ENCODE results near the gene ANO1. TPM values are rescaled to one million over a fixed set of nuclear protein-coding genes. Genes with fewer than 3 reads are reported as not detected.
A peak's percentile ranks its signal among the peaks of the same experiment; 100 is the strongest.

ANO1 gene
- total RNA-seq, 2 donors from 2014 or later, result 7.3 to 23.1 TPM

GRCh38 chr11:70040869-70041501 is 37.1 kb upstream of the ANO1 start:
- DNase-seq (no peak), ATAC-seq (no peak)
- Histone ChIP-seq H3K4me3 (no peak overlapping the region), H3K4me1 (no peaks in the 10 kb centered on the region), H3K36me3 (replicated peaks in 1 of 2; ENCODE audit: insufficient read depth in 1 of 2, low read depth in 2 of 2) (no peaks in the 10 kb centered on the region), H3K27ac (no peak overlapping the region), H3K9me3 (peaks cover 0 to 25% (median 0%) of the 10 kb centered on the region in 3 donors), H3K27me3 (no peaks in the 10 kb centered on the region)
- TF ChIP-seq, protein P1, sequence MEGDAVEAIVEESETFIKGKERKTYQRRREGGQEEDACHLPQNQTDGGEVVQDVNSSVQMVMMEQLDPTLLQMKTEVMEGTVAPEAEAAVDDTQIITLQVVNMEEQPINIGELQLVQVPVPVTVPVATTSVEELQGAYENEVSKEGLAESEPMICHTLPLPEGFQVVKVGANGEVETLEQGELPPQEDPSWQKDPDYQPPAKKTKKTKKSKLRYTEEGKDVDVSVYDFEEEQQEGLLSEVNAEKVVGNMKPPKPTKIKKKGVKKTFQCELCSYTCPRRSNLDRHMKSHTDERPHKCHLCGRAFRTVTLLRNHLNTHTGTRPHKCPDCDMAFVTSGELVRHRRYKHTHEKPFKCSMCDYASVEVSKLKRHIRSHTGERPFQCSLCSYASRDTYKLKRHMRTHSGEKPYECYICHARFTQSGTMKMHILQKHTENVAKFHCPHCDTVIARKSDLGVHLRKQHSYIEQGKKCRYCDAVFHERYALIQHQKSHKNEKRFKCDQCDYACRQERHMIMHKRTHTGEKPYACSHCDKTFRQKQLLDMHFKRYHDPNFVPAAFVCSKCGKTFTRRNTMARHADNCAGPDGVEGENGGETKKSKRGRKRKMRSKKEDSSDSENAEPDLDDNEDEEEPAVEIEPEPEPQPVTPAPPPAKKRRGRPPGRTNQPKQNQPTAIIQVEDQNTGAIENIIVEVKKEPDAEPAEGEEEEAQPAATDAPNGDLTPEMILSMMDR (IDR thresholded peaks at IDR 0.05), result no peak
- no peak for TF ChIP-seq POLR2A (IDR thresholded peaks at IDR 0.05)
- WGBS, 2 donors, result 60 to 69% methylated on average over 4 of the region's 4 CpGs
- intact Hi-C loops (cut with DNase I), result no loop called here

GRCh38 chr11:70043482-70043881 is 34.6 kb upstream of the ANO1 start:
- 84 to 87% methylated on average over 1 of the region's 1 CpG for WGBS, 2 donors
- DNase-seq (no peak), ATAC-seq (no peak)
- H3K4me3 ChIP-seq, result no peak overlapping the region
- H3K27ac ChIP-seq, result no peak overlapping the region
- TF ChIP-seq POLR2A (IDR thresholded peaks at IDR 0.05), result no peak
- TF ChIP-seq, protein P1 (IDR thresholded peaks at IDR 0.05), result no peak
- H3K9me3 ChIP-seq, result peaks cover 0 to 15% (median 0%) of the 10 kb centered on the region in 3 donors
- intact Hi-C loops (cut with DNase I), result no loop called here
- H3K4me1 ChIP-seq, result no peaks in the 10 kb centered on the region
- no peaks in the 10 kb centered on the region for H3K36me3 ChIP-seq (replicated peaks in 1 of 2; ENCODE audit: insufficient read depth in 1 of 2, low read depth in 2 of 2)
- H3K27me3 ChIP-seq, result no peaks in the 10 kb centered on the region

DNA sequence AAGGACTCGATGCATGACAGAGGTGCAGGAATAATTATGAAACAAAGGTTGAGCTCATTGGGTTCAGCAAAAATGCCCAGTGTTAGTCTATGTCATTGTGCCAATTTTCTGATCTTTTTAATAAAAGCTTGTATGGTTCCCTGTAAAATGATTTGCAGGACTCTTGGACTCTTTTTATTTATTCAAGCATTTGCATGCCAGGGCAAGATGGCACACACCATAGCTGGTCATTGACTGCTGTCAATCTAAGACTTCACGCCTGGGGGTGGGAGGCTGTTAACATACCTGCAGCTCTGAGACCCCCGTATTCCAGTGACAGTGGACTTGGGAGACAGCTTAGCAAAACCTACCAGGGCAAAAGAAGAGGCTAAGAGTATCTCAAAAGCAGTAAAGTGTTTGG is 32.0 kb upstream of the ANO1 start:
- H3K9me3 ChIP-seq, result peaks cover 0 to 12% (median 0%) of the 10 kb centered on the region in 3 donors
- TF ChIP-seq, protein P1 (IDR thresholded peaks at IDR 0.05), result no peak
- TF ChIP-seq POLR2A (IDR thresholded peaks at IDR 0.05), result no peak
- 59 to 60% methylated on average over 3 of the region's 3 CpGs for WGBS, 2 donors
- no peaks in the 10 kb centered on the region for H3K36me3 ChIP-seq (replicated peaks in 1 of 2; ENCODE audit: insufficient read depth in 1 of 2, low read depth in 2 of 2)
- intact Hi-C loops (cut with DNase I), result no loop called here
- H3K27ac ChIP-seq, result no peak overlapping the region
- H3K4me1 ChIP-seq, result no peaks in the 10 kb centered on the region
- H3K4me3 ChIP-seq, result no peak overlapping the region
- no peak for ATAC-seq
- H3K27me3 ChIP-seq, result no peaks in the 10 kb centered on the region
- no peak for DNase-seq

DNA sequence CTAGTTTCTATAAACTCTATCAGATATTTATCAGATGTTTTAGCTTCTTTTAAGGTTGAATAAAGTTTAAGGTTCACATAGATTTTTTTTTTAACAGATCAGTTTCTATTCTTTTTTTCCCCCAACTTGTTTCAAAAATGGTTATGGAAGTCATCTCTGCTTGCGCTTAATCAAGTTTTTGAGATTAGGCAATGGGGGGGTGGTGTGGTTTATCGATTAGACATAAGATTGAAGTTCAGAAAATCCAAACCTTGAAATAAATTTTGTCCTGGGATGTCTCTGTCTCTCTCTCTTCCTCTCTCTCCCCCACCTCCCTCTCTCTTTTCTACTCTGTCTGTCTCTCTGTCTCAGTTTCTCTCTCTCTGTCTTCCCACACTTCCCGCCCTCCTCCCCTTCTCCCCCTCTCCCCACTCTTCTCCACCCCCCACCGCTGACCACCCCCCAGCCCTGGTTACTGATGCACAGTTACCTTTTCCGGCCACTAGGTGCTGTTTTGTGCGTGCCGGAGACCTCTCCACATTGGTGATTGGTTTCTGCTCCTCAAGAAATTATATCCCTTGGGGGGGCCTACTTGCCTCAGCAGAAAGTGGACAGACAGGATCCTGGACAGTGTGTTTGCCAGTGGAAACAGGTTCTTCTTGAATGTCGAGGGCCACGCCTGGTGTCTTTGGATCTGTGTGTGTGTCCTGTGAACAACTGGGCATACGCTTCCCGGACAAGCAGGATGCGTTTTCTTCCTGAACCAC is 29.7 kb upstream of the ANO1 start:
- DNase-seq, result no peak
- ATAC-seq, result no peak

More for the DNA sequence above, 29.7 kb upstream of the ANO1 start:
- 32 to 44% methylated on average over 8 to 11 of the region's 12 CpGs for WGBS, 2 donors
- no peak overlapping the region for H3K4me3 ChIP-seq
- peaks cover 0 to under 1% (median 0%) of the 10 kb centered on the region in 3 donors for H3K9me3 ChIP-seq
- intact Hi-C loops (cut with DNase I), result no loop called here
- no peaks in the 10 kb centered on the region for H3K36me3 ChIP-seq (replicated peaks in 1 of 2; ENCODE audit: insufficient read depth in 1 of 2, low read depth in 2 of 2)
- TF ChIP-seq, protein P1 (IDR thresholded peaks at IDR 0.05), result peak in 1 of 7 experiments; percentile 11
- no peak for TF ChIP-seq POLR2A (IDR thresholded peaks at IDR 0.05)
- no peaks in the 10 kb centered on the region for H3K4me1 ChIP-seq
- H3K27ac ChIP-seq, result no peak overlapping the region
- no peaks in the 10 kb centered on the region for H3K27me3 ChIP-seq
